Germinal center (tissue), 1 donor: ENCODE results near the gene NCOA5.

ENCODE experiments used
- DNase-seq: peaks from one replicate; pipeline ENCODE4 v3.0.0; 2012; ENCODE audit warnings: mixed read lengths, low spot score

The NCOA5 gene

GRCh38 chr20:46062151-46062550 lies 27.6 kb downstream of the NCOA5 start:
- no peak for DNase-seq

GRCh38 chr20:46060975-46061374 lies 28.8 kb downstream of the NCOA5 start:
- DNase-seq = no peak

GRCh38 chr20:46060301-46060881 lies 29.4 kb downstream of the NCOA5 start:
- peak; percentile 31 for DNase-seq

- peak; percentile 29 for DNase-seq
These were observed 31.0 kb downstream of the NCOA5 start for GRCh38 chr20:46058599-46059281.

- peak; percentile 38 for DNase-seq
These were observed 31.7 kb downstream of the NCOA5 start for GRCh38 chr20:46057856-46058598.

- DNase-seq = no peak
These were observed 32.5 kb downstream of the NCOA5 start for GRCh38 chr20:46056970-46057855.

GRCh38 chr20:46056027-46056833 lies 33.5 kb downstream of the NCOA5 start:
- DNase-seq = no peak

GRCh38 chr20:46055269-46055668 lies 34.5 kb downstream of the NCOA5 start:
- DNase-seq = no peak

- no peak for DNase-seq
These were observed 35.2 kb downstream of the NCOA5 start for GRCh38 chr20:46054606-46055005.

GRCh38 chr20:46053416-46053815 lies 36.3 kb downstream of the NCOA5 start:
- no peak for DNase-seq

- no peak for DNase-seq
These were observed 38.0 kb downstream of the NCOA5 start for GRCh38 chr20:46051556-46052308.

- no peak for DNase-seq
These were observed 38.9 kb downstream of the NCOA5 start for GRCh38 chr20:46050885-46051284.

GRCh38 chr20:46050444-46050843 lies 39.3 kb downstream of the NCOA5 start:
- DNase-seq = no peak

GRCh38 chr20:46049815-46050214 lies 39.9 kb downstream of the NCOA5 start:
- DNase-seq = no peak

GRCh38 chr20:46049190-46049589 lies 40.6 kb downstream of the NCOA5 start:
- no peak for DNase-seq

GRCh38 chr20:46047821-46048220 lies 41.9 kb downstream of the NCOA5 start:
- DNase-seq = no peak

- DNase-seq = no peak
These were observed 43.0 kb downstream of the NCOA5 start for GRCh38 chr20:46046588-46047310.

GRCh38 chr20:46044896-46045295 lies 44.9 kb downstream of the NCOA5 start:
- DNase-seq = no peak

- DNase-seq = no peak
These were observed 46.2 kb downstream of the NCOA5 start for GRCh38 chr20:46043556-46043955.
